Common myeloid progenitor, CD34-positive (primary cell): Measurements from ENCODE around the gene ACER2.

ENCODE experiments used
- CTCF ChIA-PET: fragments of 350-600 bp; sonication (Branson Sonifier 250); formaldehyde crosslinking; loops from one replicate; lab custom pipeline; 2021; ENCODE audit warnings: antibody characterized with exemption; lab: Charles Lee
- POLR2A ChIA-PET: fragments of 350-600 bp; sonication (Branson Sonifier 250); formaldehyde crosslinking; loops from one replicate; lab custom pipeline; 2021; ENCODE audit warnings: antibody characterized with exemption; lab: Charles Lee
- DNase-seq, 3 donors: peaks; one replicate each; pipeline versions ENCODE4 v3.0.0 to v3.0.0-alpha.2; 2013
- H3K27ac ChIP-seq, 2 experiments: 1 replicate in 1 of 2; 2 replicates in 1 of 2; pipeline ENCODE4 v1.7.0; 2013; ENCODE audit warnings: inconsistent platforms in 2 of 2, low read length in 2 of 2, mild to moderate bottlenecking in 2 of 2, low read depth in 1 of 2, moderate library complexity in 1 of 2; ENCODE audit not compliant: severe bottlenecking in 2 of 2, insufficient read depth in 1 of 2, poor library complexity in 1 of 2
- H3K27me3 ChIP-seq, 5 experiments: replicated peaks in 2 of 5; 1 replicate in 3 of 5; 2 replicates in 2 of 5; pipeline versions ENCODE4 v1.6.1 to v1.7.0; 2013; ENCODE audit warnings: low read length in 4 of 5, mild to moderate bottlenecking in 2 of 5, moderate library complexity in 2 of 5, inconsistent platforms in 1 of 5; ENCODE audit not compliant: insufficient read depth in 5 of 5, control insufficient read depth in 4 of 5
- H3K36me3 ChIP-seq, 4 experiments: 1 replicate in 2 of 4; 2 replicates in 2 of 4; pipeline versions ENCODE4 v1.6.1 to v1.7.0; 2013; ENCODE audit warnings: low read length in 3 of 4, control low read depth in 1 of 4, mild to moderate bottlenecking in 1 of 4; ENCODE audit not compliant: control insufficient read depth in 4 of 4, insufficient read depth in 4 of 4
- H3K4me1 ChIP-seq, 4 experiments: 1 replicate in 3 of 4; 2 replicates in 1 of 4; pipeline versions ENCODE4 v1.6.1 to v1.7.1; 2013; ENCODE audit warnings: low read length in 3 of 4, mild to moderate bottlenecking in 3 of 4, control low read depth in 1 of 4, inconsistent platforms in 1 of 4, moderate library complexity in 1 of 4; ENCODE audit not compliant: control insufficient read depth in 4 of 4, insufficient read depth in 4 of 4; ENCODE audit errors: control extremely low read depth in 1 of 4
- H3K4me3 ChIP-seq, 7 experiments: 1 replicate in 4 of 7; 2 replicates in 3 of 7; pipeline versions ENCODE4 v1.5.1 to v1.7.0; 2013; ENCODE audit warnings: mild to moderate bottlenecking in 7 of 7, low read length in 6 of 7, moderate library complexity in 6 of 7, inconsistent platforms in 2 of 7, low read depth in 2 of 7, control low read depth in 1 of 7; ENCODE audit not compliant: insufficient read depth in 4 of 7, control insufficient read depth in 1 of 7; ENCODE audit errors: extremely low read depth in 1 of 7
- H3K9me3 ChIP-seq, 5 experiments: 1 replicate in 4 of 5; 2 replicates in 1 of 5; pipeline versions ENCODE4 v1.6.1 to v1.7.1; 2013; ENCODE audit warnings: low read length in 4 of 5, mild to moderate bottlenecking in 2 of 5, inconsistent platforms in 1 of 5, low read depth in 1 of 5, moderate library complexity in 1 of 5; ENCODE audit not compliant: control insufficient read depth in 4 of 5, insufficient read depth in 2 of 5; ENCODE audit errors: control extremely low read depth in 1 of 5
- WGBS: methylation state at CpG from one replicate; pipeline ENCODE4 v1.1.5; 2013; ENCODE audit not compliant: insufficient coverage; 5-methylcytosine and 5-hydroxymethylcytosine counted together

The ACER2 gene

DNA sequence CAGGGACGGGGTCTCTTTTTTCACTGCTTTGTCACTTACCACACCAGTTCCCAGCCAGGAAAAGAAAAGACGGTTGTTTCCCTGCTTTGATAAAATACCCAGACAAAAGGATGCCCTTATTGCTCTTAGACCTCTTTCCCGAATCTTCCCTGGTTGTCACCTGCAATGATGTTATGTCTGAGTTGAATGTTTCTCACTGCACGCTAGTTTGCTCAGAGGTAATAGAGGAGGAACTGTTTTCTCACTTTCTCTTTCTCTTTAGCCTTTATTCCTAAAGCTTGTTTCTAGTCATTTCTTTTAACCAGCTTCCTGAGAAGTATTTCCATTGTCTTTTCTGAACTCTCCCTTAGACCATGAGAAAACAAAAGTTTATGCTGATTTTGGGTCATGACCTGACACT is 32.9 kb downstream of the ACER2 start:
- WGBS, result 0% methylated on average over 1 of the region's 4 CpGs
- Histone ChIP-seq H3K9me3 (no peaks in the 10 kb centered on the region), H3K4me1 (peaks cover 4 to 11% (median 6%) of the 10 kb centered on the region in 4 experiments), H3K27me3 (no peaks in the 10 kb centered on the region), H3K4me3 (peak overlapping the region in 5 of 7 experiments; percentile 45 to 80 (median 58)), H3K27ac (peak overlapping the region; percentile 58 to 75), H3K36me3 (peaks cover 2 to 7% (median 3%) of the 10 kb centered on the region in 4 experiments)
- CTCF ChIA-PET, result interaction anchor here (0.8 to 1.8 kb wide), 4 partner anchors 16 to 23 kb away, joined by 3 to 5 read pairs (median 4); no protein-coding TSS in a partner anchor
- peak in 2 of 3 donors; percentile 51 to 52 for DNase-seq
- POLR2A ChIA-PET, result interaction anchor here (0.6 kb wide), 2 partner anchors 62 to 1257 kb away, joined by 3 to 4 read pairs; partner anchors contain the start of gene RPS6

DNA sequence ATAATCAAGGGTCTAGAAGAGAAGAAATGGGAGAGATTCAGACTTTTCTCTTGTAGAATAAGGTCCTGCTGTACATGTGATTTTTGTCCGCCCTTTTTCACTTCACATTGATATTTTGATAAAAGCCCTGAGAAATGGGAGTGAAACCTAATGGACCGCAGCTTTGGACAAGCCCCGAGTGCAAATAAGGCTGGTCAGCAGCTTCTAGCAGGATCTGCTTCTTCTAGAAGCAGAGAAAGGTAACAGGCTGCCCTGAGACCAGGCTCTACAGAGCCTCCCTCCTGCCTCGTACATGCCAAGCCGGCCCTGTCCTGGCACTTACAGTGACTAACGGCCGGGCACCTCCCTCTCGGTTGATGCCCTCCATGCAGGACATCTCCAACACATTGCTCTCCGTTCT is 33.4 kb downstream of the ACER2 start:
- DNase-seq, result no peak
- 96% methylated on average over 9 of the region's 9 CpGs for WGBS
- H3K9me3 ChIP-seq, result no peaks in the 10 kb centered on the region
- H3K27me3 ChIP-seq, result no peaks in the 10 kb centered on the region
- peak overlapping the region; percentile 58 to 75 for H3K27ac ChIP-seq
- CTCF ChIA-PET, result interaction anchor here (1.6 to 1.8 kb wide), 2 partner anchors 15 to 23 kb away, joined by 3 to 5 read pairs; no protein-coding TSS in a partner anchor
- H3K4me1 ChIP-seq, result peaks cover 4 to 11% (median 6%) of the 10 kb centered on the region in 4 experiments
- peaks cover 2 to 10% (median 3%) of the 10 kb centered on the region in 4 experiments for H3K36me3 ChIP-seq
- POLR2A ChIA-PET, result interaction anchor here (0.6 kb wide), 1 partner anchor 1257 kb away, joined by 3 read pairs; no protein-coding TSS in a partner anchor
- H3K4me3 ChIP-seq, result peak overlapping the region in 2 of 7 experiments; percentile 76 to 80

DNA sequence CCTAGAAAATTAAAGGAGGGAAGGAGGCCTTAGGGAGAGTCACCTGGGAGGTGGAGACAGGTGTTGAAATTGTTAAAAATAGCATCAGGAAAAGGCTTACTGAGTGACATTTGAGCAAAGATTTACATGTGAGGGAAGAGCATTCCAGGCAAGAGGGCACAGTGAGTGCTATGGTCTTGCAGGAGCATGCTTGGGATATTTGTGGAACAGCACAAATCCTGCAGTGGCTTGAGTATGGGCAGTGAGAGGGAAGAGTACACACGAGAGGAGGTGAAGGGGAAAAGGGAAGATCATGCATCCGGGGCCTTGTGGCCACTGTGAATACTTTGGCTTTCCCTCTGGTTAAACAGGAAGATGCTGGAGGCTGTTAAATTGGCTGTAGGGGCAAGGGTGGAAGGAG is 36.6 kb downstream of the ACER2 start:
- Histone ChIP-seq H3K4me1 (peaks cover 4 to 11% (median 6%) of the 10 kb centered on the region in 4 experiments), H3K27ac (no peak overlapping the region), H3K9me3 (no peaks in the 10 kb centered on the region), H3K27me3 (no peaks in the 10 kb centered on the region), H3K4me3 (no peak overlapping the region), H3K36me3 (peaks cover 0 to 4% (median 2%) of the 10 kb centered on the region in 4 experiments)
- no peak for DNase-seq
- ChIA-PET POLR2A (no interaction called here), CTCF (interaction anchor here (1.6 to 2.6 kb wide), 3 partner anchors 8 to 20 kb away, joined by 3 to 8 read pairs (median 6); no protein-coding TSS in a partner anchor)
- 96% methylated on average over 2 of the region's 2 CpGs for WGBS

DNA sequence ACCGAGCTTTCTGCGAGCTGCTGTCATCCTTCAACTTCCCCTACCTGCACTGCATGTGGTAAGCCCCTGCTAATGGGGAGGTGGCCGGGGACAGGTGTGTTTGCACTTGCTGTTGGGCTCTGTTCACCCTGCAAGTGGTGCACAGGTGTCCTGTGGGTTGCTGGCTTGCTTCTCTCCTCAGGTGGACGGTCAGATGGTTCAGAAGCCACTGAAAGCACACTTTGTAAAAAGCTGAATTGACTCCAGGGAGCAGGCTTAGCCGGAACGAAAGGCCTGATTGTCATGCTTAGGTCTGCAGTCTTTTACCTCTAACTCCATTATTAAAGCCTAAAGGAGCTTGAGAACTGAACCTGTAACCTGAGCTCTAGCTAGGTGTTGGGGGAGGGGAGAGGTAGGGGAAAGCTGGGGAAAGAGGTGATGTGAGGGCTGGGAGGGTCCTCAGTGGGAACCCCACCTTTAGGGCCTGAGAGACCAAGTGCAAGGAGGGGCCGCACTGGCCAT is 37.6 kb downstream of the ACER2 start:
- Histone ChIP-seq H3K36me3 (peaks cover 0 to 4% (median 2%) of the 10 kb centered on the region in 4 experiments), H3K4me1 (peaks cover 2 to 8% (median 4%) of the 10 kb centered on the region in 4 experiments), H3K9me3 (no peaks in the 10 kb centered on the region), H3K4me3 (no peak overlapping the region), H3K27me3 (no peaks in the 10 kb centered on the region), H3K27ac (no peak overlapping the region)
- DNase-seq, result no peak
- WGBS, result 87% methylated on average over 3 of the region's 7 CpGs
- CTCF ChIA-PET, result interaction anchor here (0.9 to 1.3 kb wide), 4 partner anchors 10 to 26 kb away, joined by 3 to 5 read pairs (median 4); no protein-coding TSS in a partner anchor
- POLR2A ChIA-PET, result no interaction called here

DNA sequence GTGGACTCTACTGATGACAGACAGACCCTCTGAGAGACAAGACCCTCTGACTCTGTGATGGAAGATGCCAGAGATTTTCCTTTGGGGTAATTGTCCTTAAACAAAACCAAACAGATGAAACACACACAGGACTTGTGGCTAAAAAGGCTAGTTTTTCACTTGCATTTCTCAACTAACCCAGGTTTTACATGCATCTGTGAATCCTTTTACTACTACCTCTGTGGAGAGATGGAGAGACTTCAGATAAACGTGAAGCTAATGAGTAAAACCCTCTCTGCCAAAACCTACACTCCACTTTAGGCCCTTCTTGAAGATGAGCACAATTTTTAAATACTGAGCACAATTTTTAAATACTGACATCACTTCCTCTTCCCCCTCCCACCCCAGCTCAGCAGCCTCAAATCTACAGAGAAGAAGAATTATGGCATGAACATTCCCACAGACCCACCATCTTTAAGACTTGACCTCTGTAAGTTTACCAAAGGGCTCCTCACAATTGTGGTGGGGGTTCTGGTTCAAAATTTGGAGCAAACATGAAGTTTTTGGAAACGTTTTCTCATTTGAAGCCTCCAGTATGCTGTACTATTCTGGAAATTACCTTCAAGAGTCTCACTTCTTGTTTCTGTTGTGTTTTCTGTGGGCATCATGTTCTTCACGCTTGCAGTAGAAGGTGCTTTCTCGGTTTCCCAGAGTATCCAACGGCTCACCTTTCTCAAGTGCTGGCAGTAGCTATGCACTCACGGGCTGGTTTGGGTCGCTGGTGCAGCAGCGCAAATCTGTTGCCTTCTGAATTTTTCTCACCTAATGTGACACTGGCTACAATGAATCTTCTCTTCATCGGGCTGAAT is 42.7 kb downstream of the ACER2 start:
- WGBS, result 96% methylated on average over 6 of the region's 9 CpGs
- ChIA-PET CTCF (no interaction called here), POLR2A (no interaction called here)
- no peaks in the 10 kb centered on the region for H3K27me3 ChIP-seq
- DNase-seq, result no peak
- H3K36me3 ChIP-seq, result peaks cover 0 to 4% (median 3%) of the 10 kb centered on the region in 4 experiments
- H3K4me3 ChIP-seq, result no peak overlapping the region
- no peaks in the 10 kb centered on the region for H3K9me3 ChIP-seq
- no peak overlapping the region for H3K27ac ChIP-seq
- H3K4me1 ChIP-seq, result peaks cover 0 to 4% (median 3%) of the 10 kb centered on the region in 4 experiments

DNA sequence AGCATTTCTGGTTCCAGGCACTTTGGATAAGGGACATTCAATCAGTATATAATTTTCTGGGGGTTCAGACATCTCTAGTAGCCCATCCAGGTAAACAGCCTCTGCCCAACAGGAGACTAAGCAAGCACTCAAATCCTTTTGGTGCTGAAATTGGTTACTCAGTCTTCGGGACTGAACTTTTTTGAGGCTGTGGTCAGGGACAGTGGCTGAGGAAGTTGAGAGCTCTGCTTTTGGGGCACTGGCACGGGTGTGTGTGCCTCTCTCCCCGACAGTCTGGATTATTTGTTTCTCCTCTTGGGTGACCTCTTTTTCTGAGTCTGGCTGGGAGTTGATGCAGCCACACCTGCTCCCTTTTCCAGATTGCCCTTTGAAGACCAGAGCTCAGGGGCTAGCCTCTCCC is 47.6 kb downstream of the ACER2 start:
- ChIA-PET CTCF (interaction anchor here (1.0 to 4.4 kb wide), 12 partner anchors 8 to 407 kb away, joined by 3 to 19 read pairs (median 4); partner anchors contain the start of genes ACER2, RPS6 and RRAGA), POLR2A (interaction anchor here (0.6 kb wide), 2 partner anchors 84 to 207 kb away, joined by 3 to 9 read pairs; no protein-coding TSS in a partner anchor)
- Histone ChIP-seq H3K4me3 (peak overlapping the region in 1 of 7 experiments; percentile 16), H3K27ac (no peak overlapping the region), H3K4me1 (peaks cover 7 to 16% (median 11%) of the 10 kb centered on the region in 4 experiments), H3K27me3 (no peaks in the 10 kb centered on the region), H3K36me3 (peaks cover 0 to 3% (median 0%) of the 10 kb centered on the region in 4 experiments), H3K9me3 (no peaks in the 10 kb centered on the region)
- 0% methylated on average over 3 of the region's 3 CpGs for WGBS
- peak in 2 of 3 donors; percentile 59 to 67 for DNase-seq
